PFSK-1 (cell line): Measurements from ENCODE around the gene PTGER3.

Experiments
- FOXP2 ChIP-seq: optimal IDR thresholded peaks from 2 replicates; pipeline ENCODE3; 2011; ENCODE audit warnings: borderline replicate concordance, control low read depth, inconsistent platforms; ENCODE audit not compliant: insufficient read depth; ENCODE audit errors: extremely low read length, extremely low read depth
- POLR2AphosphoS5 ChIP-seq: IDR thresholded peaks from 2 replicates; pipeline ENCODE4 v1.6.1; 2012; ENCODE audit warnings: low read depth, mild to moderate bottlenecking, control low read depth, low read length, moderate library complexity

GRCh38 chr1:71027991-71028390 lies 19.6 kb downstream of the PTGER3 start:
- TF ChIP-seq POLR2AphosphoS5 (no peak), FOXP2 (no peak)
